ENCODE results near the gene EHMT1. TPM values are rescaled to one million over a fixed set of nuclear protein-coding genes. Genes with fewer than 3 reads are reported as not detected.

EHMT1 gene
- 100 to 1,000 TPM in 1 of 6 experiments, 10 to 100 TPM in 5; 41.0 to 116 (median 46.9) TPM for total RNA-seq (2021; fragmentation: NEBNext Ultra II Directional; extraction: Animal tissue kit (Norgen Biotek cat#: 25700))
- long read RNA-seq, partial matches to known transcripts, result 21 of 31 reads
- long read RNA-seq, other reads (novel, unspliced or antisense), result 7 of 31 reads

DNA sequence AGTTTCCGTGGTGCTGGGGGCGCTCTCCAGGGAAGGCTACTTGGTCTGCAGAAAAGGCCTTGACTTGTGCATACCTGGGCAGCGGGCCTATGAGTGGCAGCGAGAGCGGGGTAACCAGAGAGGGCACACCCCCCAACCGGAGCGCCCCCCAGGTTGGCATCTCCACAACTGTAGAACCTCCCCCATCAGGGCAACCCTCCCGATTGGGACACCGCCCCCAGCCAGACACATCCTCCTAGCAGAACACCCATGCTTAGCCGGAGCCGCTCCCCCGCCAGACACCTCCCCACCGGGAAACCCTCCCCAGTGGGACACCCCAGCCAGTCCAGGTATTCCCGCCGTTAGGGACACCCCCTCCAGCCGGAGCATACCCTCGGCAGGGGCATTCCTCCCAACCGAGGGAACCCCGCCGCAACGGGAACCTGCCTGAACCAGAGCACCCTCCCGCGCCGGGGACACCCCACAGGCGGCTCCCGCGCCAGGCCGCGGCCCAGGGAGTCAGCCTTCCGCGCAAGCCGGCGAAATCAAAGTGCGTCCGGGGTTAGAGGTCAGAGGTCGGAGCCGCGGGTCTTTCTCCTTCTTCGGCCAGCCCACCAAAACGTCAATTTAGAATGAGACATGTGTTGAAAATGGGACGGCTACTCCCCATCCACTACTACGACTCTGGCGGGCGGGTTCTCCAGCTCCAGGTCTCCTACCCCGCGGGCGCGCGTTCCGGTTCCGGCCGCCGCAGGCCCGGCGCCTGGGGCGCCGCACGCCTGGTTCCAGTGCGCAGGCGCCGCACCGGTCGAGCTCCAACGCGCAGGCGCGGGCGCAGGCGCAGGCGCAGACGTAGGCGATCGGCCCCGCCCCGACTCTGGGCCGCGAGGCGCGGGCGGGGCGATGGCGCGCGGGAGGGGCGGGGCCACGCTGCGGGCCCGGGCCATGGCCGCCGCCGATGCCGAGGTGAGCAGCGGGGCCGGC, at the start of gene EHMT1:
Gene EHMT1, plus strand, starts transcription at position 901 of the 963 bp plus-strand sequence. Its CDS starts 24 bp downstream, at position 925.
- DNase-seq, result peak; percentile 60
- H3K36me3 Mint-ChIP-seq (ENCODE audit: low read depth), result peaks cover 15% of the 10 kb centered on the region

DNA sequence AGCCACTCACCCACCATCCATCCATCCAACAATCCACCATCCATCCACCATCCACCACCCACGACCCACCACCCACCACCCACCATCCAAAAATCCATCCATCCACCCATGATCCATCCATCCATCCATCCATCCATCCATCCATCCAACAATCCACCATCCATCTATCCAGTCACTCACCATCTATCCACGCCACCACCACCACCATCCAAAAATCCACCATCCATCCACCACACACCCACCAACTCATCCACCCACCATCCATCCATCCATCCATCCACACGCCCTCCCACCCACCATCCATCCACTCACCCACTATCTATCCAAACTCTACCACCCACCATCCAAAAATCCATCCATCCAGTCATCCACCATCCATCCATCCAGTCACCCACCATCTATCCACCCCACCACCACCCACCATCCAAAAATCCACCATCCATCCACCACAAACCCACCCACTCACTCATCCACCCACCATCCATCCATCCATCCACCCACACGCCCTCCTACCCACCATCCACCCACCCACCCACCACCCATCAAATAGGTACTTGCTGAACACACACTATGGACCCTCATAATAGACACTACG, 49.1 kb upstream of the EHMT1 start:
- H3K36me3 Mint-ChIP-seq (ENCODE audit: low read depth), result peaks cover 21% of the 10 kb centered on the region
- H3K27ac Mint-ChIP-seq, result no peak overlapping the region
- no peaks in the 10 kb centered on the region for H3K4me1 Mint-ChIP-seq (ENCODE audit: low read depth)
- no peak for DNase-seq
- H3K9me3 Mint-ChIP-seq, result no peaks in the 10 kb centered on the region; the same call in 1 of the 2 replicates
- H3K4me3 Mint-ChIP-seq, result no peak overlapping the region
- TF ChIP-seq, protein P1, sequence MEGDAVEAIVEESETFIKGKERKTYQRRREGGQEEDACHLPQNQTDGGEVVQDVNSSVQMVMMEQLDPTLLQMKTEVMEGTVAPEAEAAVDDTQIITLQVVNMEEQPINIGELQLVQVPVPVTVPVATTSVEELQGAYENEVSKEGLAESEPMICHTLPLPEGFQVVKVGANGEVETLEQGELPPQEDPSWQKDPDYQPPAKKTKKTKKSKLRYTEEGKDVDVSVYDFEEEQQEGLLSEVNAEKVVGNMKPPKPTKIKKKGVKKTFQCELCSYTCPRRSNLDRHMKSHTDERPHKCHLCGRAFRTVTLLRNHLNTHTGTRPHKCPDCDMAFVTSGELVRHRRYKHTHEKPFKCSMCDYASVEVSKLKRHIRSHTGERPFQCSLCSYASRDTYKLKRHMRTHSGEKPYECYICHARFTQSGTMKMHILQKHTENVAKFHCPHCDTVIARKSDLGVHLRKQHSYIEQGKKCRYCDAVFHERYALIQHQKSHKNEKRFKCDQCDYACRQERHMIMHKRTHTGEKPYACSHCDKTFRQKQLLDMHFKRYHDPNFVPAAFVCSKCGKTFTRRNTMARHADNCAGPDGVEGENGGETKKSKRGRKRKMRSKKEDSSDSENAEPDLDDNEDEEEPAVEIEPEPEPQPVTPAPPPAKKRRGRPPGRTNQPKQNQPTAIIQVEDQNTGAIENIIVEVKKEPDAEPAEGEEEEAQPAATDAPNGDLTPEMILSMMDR (IDR thresholded peaks at IDR 0.05), result no peak
- no peaks in the 10 kb centered on the region; the same call in 1 of the 2 replicates for H3K27me3 Mint-ChIP-seq (ENCODE audit: insufficient read depth)

More for the DNA sequence above, at the start of gene EHMT1:
- TF ChIP-seq, protein P1 (IDR thresholded peaks at IDR 0.05), result no peak; the same call in 1 of the 2 replicates
- H3K9me3 Mint-ChIP-seq, result no peaks in the 10 kb centered on the region
- peaks cover 6% of the 10 kb centered on the region for H3K27me3 Mint-ChIP-seq (ENCODE audit: insufficient read depth)
- H3K4me3 Mint-ChIP-seq, result peak within 1 kb of the TSS; percentile 96
- H3K27ac Mint-ChIP-seq, result peak within 1 kb of the TSS; percentile 91
- H3K4me1 Mint-ChIP-seq (ENCODE audit: low read depth), result peaks cover 33% of the 10 kb centered on the region

DNA sequence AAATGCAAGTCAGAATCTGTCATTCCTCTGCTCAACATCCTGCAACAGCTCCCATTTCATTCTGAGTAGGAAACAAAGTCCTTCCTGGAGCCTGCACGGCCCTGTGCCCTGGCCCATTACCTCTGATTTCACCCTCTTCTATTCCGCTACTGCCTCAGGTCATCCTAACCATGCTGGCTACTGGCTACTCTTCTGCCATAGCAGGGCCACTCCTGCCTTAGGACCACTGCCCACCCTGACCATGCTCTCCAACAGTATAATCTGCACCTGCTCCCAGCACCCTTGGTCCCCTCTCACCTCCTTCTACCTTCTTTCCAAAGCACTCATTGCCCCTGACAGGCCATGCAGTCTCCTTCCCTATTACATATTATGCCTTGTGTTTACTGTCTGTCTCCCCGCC, 48.2 kb upstream of the EHMT1 start:
- Mint-ChIP-seq H3K36me3 (ENCODE audit: low read depth) (peaks cover 29% of the 10 kb centered on the region), H3K9me3 (no peaks in the 10 kb centered on the region; the same call in 1 of the 2 replicates), H3K27me3 (ENCODE audit: insufficient read depth) (no peaks in the 10 kb centered on the region; the same call in 1 of the 2 replicates), H3K4me1 (ENCODE audit: low read depth) (peaks cover 3% of the 10 kb centered on the region), H3K4me3 (peak overlapping the region; percentile 32; the same call in 1 of the 2 replicates), H3K27ac (peak overlapping the region; percentile 43; the same call in 1 of the 2 replicates)
- DNase-seq, result no peak
- TF ChIP-seq, protein P1 (IDR thresholded peaks at IDR 0.05), result no peak

DNA sequence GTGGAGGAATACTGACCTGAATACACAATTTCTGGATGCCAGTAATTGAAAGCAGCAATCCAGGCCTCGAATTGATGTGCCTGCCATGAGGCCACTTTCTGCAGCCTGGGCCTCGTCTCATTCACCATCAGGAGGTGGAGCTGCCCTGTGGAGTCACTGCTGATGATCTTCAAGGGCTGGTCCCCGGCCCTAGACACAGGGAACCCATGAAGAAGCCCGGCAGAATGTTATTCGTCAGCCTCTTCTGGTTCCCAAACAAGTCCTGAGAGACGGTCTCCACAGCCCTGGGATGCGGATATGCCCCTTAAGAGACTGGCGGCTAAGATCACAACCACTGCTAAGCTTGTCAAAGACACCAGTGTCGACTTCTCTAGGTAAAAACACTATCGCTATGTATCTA, 44.6 kb upstream of the EHMT1 start:
- Mint-ChIP-seq H3K4me1 (ENCODE audit: low read depth) (peaks cover 30% of the 10 kb centered on the region), H3K27ac (no peak overlapping the region), H3K27me3 (ENCODE audit: insufficient read depth) (no peaks in the 10 kb centered on the region; the same call in 1 of the 2 replicates), H3K36me3 (ENCODE audit: low read depth) (peaks cover 32% of the 10 kb centered on the region), H3K9me3 (no peaks in the 10 kb centered on the region; the same call in 1 of the 2 replicates), H3K4me3 (no peak overlapping the region)
- TF ChIP-seq, protein P1 (IDR thresholded peaks at IDR 0.05), result no peak
- no peak for DNase-seq

DNA sequence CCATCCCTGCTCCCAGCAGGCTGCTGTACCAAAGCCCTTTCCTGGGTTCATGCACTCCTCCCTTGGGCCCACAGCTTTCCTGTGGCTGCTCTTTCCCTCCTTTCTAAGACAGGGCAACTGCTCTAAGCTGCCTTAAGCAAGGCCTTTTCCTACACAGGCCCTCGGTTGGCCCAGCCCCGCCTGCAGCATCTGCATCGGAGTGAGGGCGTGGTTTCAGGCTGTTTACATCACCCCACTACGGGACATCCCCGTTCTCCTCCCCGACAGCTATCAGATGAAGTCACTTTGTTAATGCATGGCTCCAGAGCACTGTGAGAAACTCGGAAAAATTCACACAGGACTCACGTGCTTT, 43.5 kb upstream of the EHMT1 start:
- peaks cover 33% of the 10 kb centered on the region for H3K4me1 Mint-ChIP-seq (ENCODE audit: low read depth)
- H3K27ac Mint-ChIP-seq, result no peak overlapping the region
- no peak for DNase-seq
- peaks cover 29% of the 10 kb centered on the region for H3K36me3 Mint-ChIP-seq (ENCODE audit: low read depth)
- no peaks in the 10 kb centered on the region; the same call in 1 of the 2 replicates for H3K27me3 Mint-ChIP-seq (ENCODE audit: insufficient read depth)
- no peaks in the 10 kb centered on the region; the same call in 1 of the 2 replicates for H3K9me3 Mint-ChIP-seq
- TF ChIP-seq, protein P1 (IDR thresholded peaks at IDR 0.05), result no peak
- H3K4me3 Mint-ChIP-seq, result no peak overlapping the region

All from HFFc6 (cell line).